NCI-H510A (cell line): ENCODE measurements around the gene TPRG1.

Experiments used
- DNase-seq: peaks from one replicate; lab custom pipeline; 2025; lab: John Stamatoyannopoulos, UW

TPRG1 gene

DNA sequence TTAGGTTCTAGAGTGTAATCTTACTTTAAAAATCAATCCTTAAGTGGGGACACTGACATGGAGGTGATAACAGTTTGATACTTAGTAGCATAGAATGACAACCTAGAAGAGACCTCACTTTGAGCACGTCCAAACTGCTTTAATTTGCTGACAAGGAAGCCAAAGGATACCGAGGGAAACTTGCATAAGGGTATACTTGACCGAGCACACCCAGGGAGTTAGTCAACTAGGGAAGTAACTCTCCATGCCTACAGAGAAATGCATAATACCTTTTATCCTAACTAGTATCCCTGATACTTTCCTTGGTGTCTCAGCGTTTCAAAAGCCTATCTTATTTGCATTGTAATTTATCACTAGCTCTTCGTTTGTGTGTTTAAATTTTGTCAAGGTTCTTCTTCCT is 5.5 kb upstream of the TPRG1 start:
- DNase-seq, result no peak

- DNase-seq, result no peak
Measured at GRCh38 chr3:189167027-189167766, 4.6 kb upstream of the TPRG1 start.

DNA sequence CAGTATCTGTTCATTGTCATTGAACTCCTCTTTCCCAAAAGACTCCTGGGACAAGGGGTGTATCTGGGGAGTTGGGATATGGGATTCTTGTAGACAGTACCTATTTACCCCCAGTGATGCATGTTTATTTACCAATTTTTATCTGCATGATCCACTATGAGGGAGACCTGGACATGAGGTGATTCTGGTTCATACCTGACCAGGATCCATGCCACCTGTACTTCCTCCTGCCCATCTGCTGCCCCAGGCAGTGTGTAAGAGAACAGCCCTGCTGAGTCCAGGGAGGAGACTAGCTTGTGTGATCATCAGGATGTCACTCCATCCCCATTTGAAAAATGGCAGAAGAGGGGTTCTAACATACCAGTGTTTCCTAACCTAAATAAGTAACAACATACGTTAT is 3.1 kb upstream of the TPRG1 start:
- DNase-seq, result no peak

GRCh38 chr3:189169728-189170127 is 2.0 kb upstream of the TPRG1 start:
- no peak for DNase-seq

DNA sequence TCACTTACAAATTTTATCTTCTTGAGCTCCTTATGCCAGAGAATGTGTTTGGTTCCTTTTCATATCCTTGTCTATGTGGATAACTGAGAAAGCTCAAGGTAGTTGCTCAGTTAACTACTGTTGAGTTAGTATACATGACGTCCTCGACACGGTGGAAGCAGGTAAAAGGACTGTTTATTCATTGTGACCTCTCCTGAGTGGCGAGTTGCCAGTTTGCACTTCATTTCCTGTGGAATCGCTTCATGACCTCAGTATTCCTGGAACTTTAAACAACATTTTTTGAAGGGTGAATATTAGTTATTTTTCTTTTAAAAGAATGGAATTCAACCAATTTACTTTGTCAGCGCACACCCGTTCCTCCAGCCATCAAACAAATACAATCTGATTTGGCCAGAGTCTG is 1.2 kb upstream of the TPRG1 start:
- DNase-seq, result no peak

- no peak for DNase-seq
Measured at GRCh38 chr3:189172668-189173419, 1.1 kb downstream of the TPRG1 start.

- DNase-seq, result no peak
Measured at GRCh38 chr3:189184566-189184965, 12.8 kb downstream of the TPRG1 start.

DNA sequence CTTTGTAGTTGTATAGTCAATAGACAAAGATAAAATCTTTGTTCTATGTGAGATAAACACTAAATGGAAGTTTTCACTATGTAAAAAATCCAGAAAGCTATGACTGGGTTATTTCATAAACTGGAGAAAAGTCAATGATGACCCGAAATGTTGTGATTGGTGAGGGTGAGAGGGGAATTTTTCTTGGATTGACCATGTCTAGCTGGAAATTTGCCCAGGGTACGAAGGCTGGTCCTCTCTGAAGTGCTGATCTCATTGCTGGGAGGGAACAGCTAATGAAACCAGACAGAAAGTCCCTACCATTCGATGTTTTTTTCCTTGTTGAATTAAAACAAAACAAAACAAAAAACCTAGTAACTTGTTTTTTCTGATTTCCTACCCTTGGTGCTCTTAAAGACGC is 14.3 kb downstream of the TPRG1 start:
- DNase-seq, result no peak

DNA sequence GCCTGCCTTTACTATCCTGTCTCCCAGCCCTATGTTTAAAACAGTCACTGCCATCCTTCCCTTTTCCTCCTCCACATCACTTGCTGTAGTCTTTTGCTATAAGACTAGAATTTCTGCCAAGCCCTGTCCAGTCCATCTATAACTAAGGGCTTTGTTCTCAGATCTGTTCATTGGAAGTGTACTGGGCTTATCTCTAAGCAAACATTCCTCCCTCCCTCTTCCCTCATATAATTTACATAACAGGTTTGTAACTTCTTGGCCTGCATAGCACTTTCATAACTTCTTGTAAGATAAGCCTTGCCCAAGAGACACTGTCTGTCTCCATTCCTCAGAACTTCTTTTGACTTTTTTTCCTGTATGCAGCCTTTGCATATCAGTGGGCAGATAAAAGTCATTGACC is 16.7 kb downstream of the TPRG1 start:
- DNase-seq, result no peak

GRCh38 chr3:189192725-189193124 is 21.0 kb downstream of the TPRG1 start:
- DNase-seq, result no peak

DNA sequence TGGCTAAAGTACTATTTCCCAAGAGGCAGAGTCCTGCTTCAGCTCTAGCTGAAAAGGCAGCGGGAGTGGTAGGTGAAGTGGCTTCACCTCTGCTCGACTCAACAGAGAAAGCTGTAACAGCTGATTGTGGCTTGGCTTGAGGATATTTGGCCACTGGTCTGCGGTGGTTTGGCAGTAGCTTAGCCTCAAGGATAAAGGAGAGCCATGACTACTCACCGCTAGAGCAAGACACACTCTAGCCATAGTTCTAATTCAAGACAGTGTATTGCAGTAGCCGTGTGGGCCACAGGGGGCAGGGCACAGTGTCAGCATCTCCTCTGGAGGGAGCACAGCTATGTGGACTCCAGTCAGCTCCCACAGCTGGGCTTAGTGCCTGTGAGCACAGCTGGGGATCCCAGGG is 23.5 kb downstream of the TPRG1 start:
- DNase-seq, result no peak

GRCh38 chr3:189202106-189202505 is 30.3 kb downstream of the TPRG1 start:
- no peak for DNase-seq

GRCh38 chr3:189202583-189202982 is 30.8 kb downstream of the TPRG1 start:
- DNase-seq, result no peak

DNA sequence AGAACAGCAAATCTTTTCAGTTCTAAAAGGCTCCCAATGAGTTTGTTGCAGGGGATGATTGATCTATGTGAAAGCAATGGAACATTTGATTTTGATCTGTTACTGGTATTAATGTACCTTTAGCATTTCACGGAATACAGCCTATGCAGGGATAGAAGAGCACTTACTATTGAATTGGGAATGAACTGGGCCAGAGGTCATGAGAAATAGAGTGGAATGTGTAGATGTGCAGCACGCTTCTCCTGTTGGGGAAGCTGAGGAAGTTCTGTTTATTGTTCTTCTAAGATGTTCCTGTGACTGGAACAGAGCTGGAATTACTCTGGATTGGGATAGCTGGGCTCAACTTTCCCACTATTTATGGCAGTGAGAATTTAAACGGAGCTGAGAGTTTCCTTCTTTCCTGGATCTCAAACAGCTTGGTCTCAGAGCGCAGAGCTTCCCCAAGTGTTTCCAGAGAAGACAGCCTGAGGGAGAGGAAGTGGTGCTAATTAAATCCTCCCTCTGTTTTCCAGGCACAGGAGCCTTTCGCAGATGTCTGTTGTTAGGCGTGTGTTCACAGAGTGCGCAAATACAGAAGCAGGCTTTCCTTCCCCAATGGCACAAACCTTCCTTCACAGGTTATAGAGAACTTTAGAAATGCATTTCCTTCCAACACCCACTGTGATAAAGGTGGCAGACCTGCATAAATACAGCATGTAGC is 32.5 kb downstream of the TPRG1 start:
- no peak for DNase-seq

DNA sequence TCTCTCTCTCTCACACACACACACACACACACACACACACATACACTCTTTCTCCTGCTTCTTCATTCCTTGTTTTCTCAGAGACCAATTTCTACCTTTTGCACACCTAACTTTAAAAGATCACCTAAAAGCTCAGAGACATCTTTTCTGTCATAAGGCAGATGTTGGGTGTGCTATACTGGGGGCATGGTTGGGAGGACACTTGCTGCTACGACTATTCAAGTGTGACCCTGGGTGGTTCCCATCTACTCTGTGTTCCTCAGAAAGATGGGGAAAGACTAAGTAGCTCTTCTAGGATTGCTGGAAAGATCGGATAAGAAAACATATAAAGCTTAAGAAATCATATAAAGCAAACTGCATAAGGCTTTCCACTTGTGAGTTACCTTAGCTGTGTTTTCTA is 33.2 kb downstream of the TPRG1 start:
- DNase-seq, result no peak

GRCh38 chr3:189210251-189210770 is 38.5 kb downstream of the TPRG1 start:
- DNase-seq, result no peak

DNA sequence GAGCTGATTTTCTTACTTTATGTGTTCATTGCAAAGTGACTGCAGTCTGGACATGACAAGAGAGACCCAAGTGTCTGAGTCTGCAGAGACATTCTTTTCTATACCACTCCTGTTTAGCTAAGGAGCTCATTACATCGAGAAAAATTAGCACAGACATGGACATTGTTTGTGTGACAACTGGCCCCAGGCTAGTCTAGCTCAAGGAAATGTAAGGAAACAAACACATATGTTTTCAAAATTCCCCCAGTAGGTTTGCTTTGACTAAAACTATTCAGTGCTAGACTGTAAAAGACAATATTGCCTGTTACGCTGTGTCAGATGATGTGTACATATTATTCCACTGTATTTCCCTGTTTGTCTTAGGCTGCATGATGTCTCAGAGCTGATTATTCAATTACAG is 40.9 kb downstream of the TPRG1 start:
- no peak for DNase-seq

- DNase-seq, result no peak
Measured at GRCh38 chr3:189214651-189215050, 42.9 kb downstream of the TPRG1 start.

DNA sequence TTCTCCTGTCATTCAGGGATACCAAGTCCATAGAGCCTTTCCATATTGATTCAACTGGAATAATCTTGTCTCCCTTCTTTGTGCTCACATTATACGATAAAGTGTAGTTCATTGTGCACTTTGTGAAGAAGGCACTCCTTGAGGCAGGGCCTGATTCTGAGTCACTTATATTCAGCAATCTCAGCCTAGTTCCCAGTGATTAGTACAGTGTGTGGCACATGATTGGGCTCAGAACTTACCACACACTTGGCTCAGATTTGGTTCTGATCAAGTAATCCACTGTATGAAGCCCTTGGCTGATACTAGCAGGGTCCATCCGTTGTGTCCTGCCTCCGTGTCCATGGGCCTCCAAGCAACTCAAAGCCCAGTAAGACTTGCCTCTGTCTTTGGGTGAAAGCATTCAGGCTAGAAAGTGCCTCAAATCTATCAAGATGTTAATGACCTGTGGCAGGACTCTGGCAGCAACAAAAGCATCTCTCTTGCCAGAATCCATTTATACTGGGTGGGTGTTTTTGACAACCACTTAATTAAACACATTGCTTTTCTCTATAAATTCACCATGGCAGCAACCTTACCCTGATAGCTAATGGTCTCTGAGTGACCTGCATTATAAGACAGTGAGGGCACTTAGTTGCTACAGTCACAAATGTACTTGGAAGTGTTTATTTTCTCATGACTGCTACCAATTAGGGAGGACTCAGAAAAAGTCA is 51.3 kb downstream of the TPRG1 start:
- no peak for DNase-seq

DNA sequence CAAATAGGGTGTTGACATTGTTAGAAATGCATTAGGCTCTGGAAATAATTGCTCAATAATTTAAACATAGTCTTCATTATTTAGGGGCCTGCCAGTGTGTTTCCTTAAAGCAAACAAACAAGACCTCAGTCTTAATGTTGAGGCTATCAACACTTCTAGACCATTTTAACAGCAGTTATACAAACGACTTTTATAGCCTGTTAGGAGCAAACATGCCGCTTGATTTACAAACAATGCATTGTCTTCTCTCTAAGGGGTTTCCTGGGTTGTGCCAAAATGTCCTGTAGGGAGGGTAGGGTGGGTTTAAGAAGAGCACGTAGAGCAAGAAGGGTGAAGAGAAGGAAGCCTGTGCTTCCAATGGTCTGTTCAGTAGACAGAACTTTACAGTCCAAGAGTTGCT is 53.7 kb downstream of the TPRG1 start:
- DNase-seq, result no peak

- DNase-seq, result no peak
Measured at GRCh38 chr3:189227249-189227648, 55.5 kb downstream of the TPRG1 start.

DNA sequence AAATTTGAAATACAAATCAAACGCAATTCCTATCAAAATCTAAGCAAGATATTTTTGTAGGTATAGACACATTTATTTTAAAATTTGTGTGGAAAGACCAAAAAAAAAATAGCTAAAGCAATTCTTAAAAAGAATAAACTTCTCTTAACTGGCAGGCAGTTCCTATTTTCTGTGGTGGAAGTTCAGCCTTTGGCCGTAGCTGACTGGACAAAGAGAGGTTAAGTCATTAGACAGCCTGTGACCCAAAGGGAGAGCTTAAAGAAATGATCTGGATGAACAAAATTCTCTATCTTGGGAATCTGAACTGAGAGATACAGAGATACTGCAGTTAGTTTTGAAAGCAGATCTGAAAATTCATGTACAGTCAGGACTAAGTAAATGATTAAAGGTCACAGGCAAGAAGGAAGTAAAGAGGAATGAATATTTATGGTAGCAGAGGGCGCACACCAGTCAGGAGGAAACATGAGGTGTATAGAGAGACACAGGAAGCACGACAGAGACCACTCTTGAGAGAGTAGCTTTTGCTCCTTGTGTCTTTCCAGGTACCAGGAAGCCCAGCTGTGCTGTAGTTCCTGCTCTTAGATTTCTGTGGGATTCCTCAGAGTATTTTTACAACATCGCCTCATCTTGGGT is 57.5 kb downstream of the TPRG1 start:
- DNase-seq, result no peak
